GM23338 (cell line): ENCODE measurements around the gene A1BG. TPM values are rescaled to one million over a fixed set of nuclear protein-coding genes. Genes with fewer than 3 reads are reported as not detected.

Experiments used
- ATAC-seq: fragments of 200-7000 bp; cut with Tn5 transposase; 3 replicates; pipeline ENCODE4 v1.9.1; 2020
- DNase-seq: peaks from one replicate; pipeline ENCODE4 v3.0.0-alpha.2; 2015; ENCODE audit warnings: low spot score
- H2AFZ ChIP-seq: fragments of 200-600 bp; sonication (generic); 2 replicates; pipeline ENCODE4 v1.8.0; 2016; ENCODE audit warnings: antibody characterized with exemption, mild to moderate bottlenecking, moderate library complexity
- H3F3A ChIP-seq: fragments of 200-600 bp; sonication (generic); replicated peaks from 2 replicates; pipeline ENCODE4 v1.8.0; 2017; ENCODE audit warnings: antibody characterized with exemption, mixed run types, low read depth
- H3K27ac ChIP-seq: fragments of 200-600 bp; sonication (generic); 2 replicates; pipeline ENCODE4 v1.6.1; 2016; ENCODE audit warnings: low read depth
- H3K27me3 ChIP-seq: fragments of 200-600 bp; sonication (generic); 2 replicates; pipeline ENCODE4 v1.8.0; 2016; ENCODE audit warnings: mild to moderate bottlenecking, mixed run types, moderate library complexity; ENCODE audit not compliant: insufficient read depth
- H3K36me3 ChIP-seq: fragments of 200-600 bp; sonication (generic); 2 replicates; pipeline ENCODE4 v1.8.0; 2016; ENCODE audit warnings: mild to moderate bottlenecking; ENCODE audit not compliant: insufficient read depth
- H3K4me1 ChIP-seq: fragments of 200-600 bp; sonication (generic); 2 replicates; pipeline ENCODE4 v1.8.0; 2016; ENCODE audit warnings: mild to moderate bottlenecking, moderate library complexity; ENCODE audit not compliant: insufficient read depth
- H3K4me2 ChIP-seq: fragments of 200-600 bp; sonication (generic); 2 replicates; pipeline ENCODE4 v1.7.1; 2017; ENCODE audit warnings: mixed run types
- H3K4me3 ChIP-seq: fragments of 200-600 bp; sonication (generic); 2 replicates; pipeline ENCODE4 v1.6.1; 2016; ENCODE audit warnings: mixed run types
- H3K79me2 ChIP-seq: fragments of 200-600 bp; sonication (generic); replicated peaks from 2 replicates; pipeline ENCODE4 v1.8.0; 2017; ENCODE audit warnings: mild to moderate bottlenecking; ENCODE audit not compliant: insufficient read depth
- H3K9me2 ChIP-seq: fragments of 200-600 bp; sonication (generic); 2 replicates; pipeline ENCODE4 v1.8.0; 2017; ENCODE audit not compliant: insufficient read depth
- H4K20me1 ChIP-seq: fragments of 200-600 bp; sonication (generic); replicated peaks from 2 replicates; pipeline ENCODE4 v1.8.0; 2017; ENCODE audit warnings: mild to moderate bottlenecking; ENCODE audit not compliant: insufficient read depth
- H3K27ac Mint-ChIP-seq: 2 replicates; pipeline ENCODE4 v1.8.0; 2020; ENCODE audit warnings: inconsistent platforms, mild to moderate bottlenecking, moderate library complexity, mixed read lengths
- H3K27me3 Mint-ChIP-seq: 3 replicates; pipeline ENCODE4 v1.8.0; 2022; ENCODE audit warnings: low read depth, mild to moderate bottlenecking, moderate library complexity, mixed read lengths, inconsistent platforms; ENCODE audit not compliant: insufficient read depth, poor library complexity
- H3K36me3 Mint-ChIP-seq: 3 replicates; pipeline ENCODE4 v1.8.0; 2021; ENCODE audit warnings: low read depth, mild to moderate bottlenecking, inconsistent platforms, moderate library complexity, mixed read lengths
- H3K4me1 Mint-ChIP-seq: 3 replicates; pipeline ENCODE4 v1.8.0; 2020; ENCODE audit warnings: mild to moderate bottlenecking, inconsistent platforms, mixed read lengths
- H3K4me3 Mint-ChIP-seq: 3 replicates; pipeline ENCODE4 v1.8.0; 2021; ENCODE audit warnings: moderate library complexity, mild to moderate bottlenecking, inconsistent platforms, mixed read lengths
- H3K9me3 Mint-ChIP-seq: 3 replicates; pipeline ENCODE4 v1.8.0; 2020; ENCODE audit warnings: moderate library complexity, mild to moderate bottlenecking, inconsistent platforms, mixed read lengths
- CREB1 ChIP-seq: fragments of 250-450 bp; sonication (Bioruptor Pico); IDR thresholded peaks from 2 replicates; pipeline ENCODE4 v1.5.0; 2020; ENCODE audit warnings: low read depth, mild to moderate bottlenecking, moderate library complexity
- EZH2 ChIP-seq: fragments of 200-600 bp; sonication (generic); IDR thresholded peaks from one replicate; pipeline ENCODE4 v1.8.0; 2017; ENCODE audit warnings: antibody characterized with exemption, mild to moderate bottlenecking, low read depth; ENCODE audit not compliant: unreplicated experiment
- EZH2phosphoT487 ChIP-seq: fragments of 200-600 bp; sonication (generic); IDR thresholded peaks from one replicate; pipeline ENCODE4 v1.8.1; 2018; ENCODE audit warnings: antibody characterized with exemption; ENCODE audit not compliant: unreplicated experiment
- JUNB ChIP-seq: IDR thresholded peaks from one replicate; pipeline ENCODE4 v1.6.1; 2016; ENCODE audit warnings: antibody characterized with exemption; ENCODE audit not compliant: unreplicated experiment
- NANOG ChIP-seq: IDR thresholded peaks from 2 replicates; pipeline ENCODE4 v1.6.1; 2016; ENCODE audit warnings: antibody characterized with exemption, borderline replicate concordance
- POLR2AphosphoS5 ChIP-seq: IDR thresholded peaks from 2 replicates; pipeline ENCODE4 v1.6.1; 2016; ENCODE audit warnings: antibody characterized with exemption, low read depth
- STAT1 ChIP-seq: IDR thresholded peaks from one replicate; pipeline ENCODE4 v1.6.1; 2016; ENCODE audit warnings: antibody characterized with exemption; ENCODE audit not compliant: unreplicated experiment
- ZNF114 ChIP-seq: fragments of 250-450 bp; sonication (Bioruptor Pico); IDR thresholded peaks from 2 replicates; pipeline ENCODE4 v1.5.0; 2020; ENCODE audit warnings: mild to moderate bottlenecking, moderate library complexity
- ZNF331 ChIP-seq: fragments of 250-450 bp; sonication (Bioruptor Pico); IDR thresholded peaks from 2 replicates; pipeline ENCODE4 v1.5.0; 2020; ENCODE audit warnings: low read depth, mild to moderate bottlenecking, moderate library complexity
- polyA plus RNA-seq: library from polyadenylated mRNA; unstranded; fragments of >200 nt; fragmentation: Nextera tagmentation; extraction: Ambion mirVana; gene quantifications from 2 replicates; pipeline ENCODE4 v1.2.1, GENCODE V29; 2016
- total RNA-seq: library from RNA; depleted of rRNA; stranded (reverse); fragments of >200 nt; shearing (Covaris generic); gene quantifications from 2 replicates; pipeline ENCODE4 v1.2.3, GENCODE V29; 2014
- TF ChIP-seq, protein P1 (sequence below): fragments of 250-450 bp; sonication (Bioruptor Pico); IDR thresholded peaks from 2 replicates; pipeline ENCODE4 v1.5.0; 2020; ENCODE audit warnings: mild to moderate bottlenecking, moderate library complexity
- TF ChIP-seq, protein P2 (sequence below): IDR thresholded peaks from one replicate; pipeline ENCODE4 v1.6.1; 2018; ENCODE audit warnings: antibody characterized with exemption; ENCODE audit not compliant: unreplicated experiment
- TF ChIP-seq, protein P3 (sequence below): IDR thresholded peaks from 2 replicates; pipeline ENCODE4 v1.6.1; 2016; ENCODE audit warnings: antibody characterized with exemption
- TF ChIP-seq, protein P4 (sequence below), 2 experiments: fragments of 200-600 bp in 1 of 2; sonication (generic) in 1 of 2; conservative IDR thresholded peaks; 2 replicates each; pipeline versions ENCODE4 v1.5.1 to v1.6.1; 2016 to 2017; ENCODE audit warnings: antibody characterized with exemption in 2 of 2, low read depth in 2 of 2, mild to moderate bottlenecking in 2 of 2, moderate library complexity in 1 of 2

The A1BG gene
- total and polyA plus RNA-seq, 2 experiments from 2014 or later: 17.7 to 43.5 TPM

DNA sequence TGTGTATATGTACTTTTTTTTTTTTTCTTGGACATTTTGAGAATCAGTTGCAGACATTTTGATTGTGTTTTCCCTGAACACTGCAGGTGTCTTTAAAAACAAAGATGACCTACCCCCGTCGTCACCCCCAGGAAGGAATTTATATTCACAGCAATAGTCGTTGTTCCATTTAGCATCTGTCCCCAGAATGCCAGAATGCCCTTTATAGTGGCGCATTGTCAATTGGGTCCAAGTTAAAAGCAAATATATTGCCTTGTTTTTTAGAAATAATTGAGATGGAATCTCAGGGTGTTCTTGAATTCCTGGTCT, 40.4 kb upstream of the A1BG start:
- Mint-ChIP-seq H3K4me1 (peaks cover 17% of the 10 kb centered on the region), H3K36me3 (peaks cover 64% of the 10 kb centered on the region), H3K4me3 (peak overlapping the region; percentile 5; the same call in 1 of the 3 replicates), H3K9me3 (no peaks in the 10 kb centered on the region), H3K27ac (no peak overlapping the region), H3K27me3 (peaks cover 23% of the 10 kb centered on the region)
- H3K4me1 ChIP-seq: peaks cover 5% of the 10 kb centered on the region; the same call in 1 of the 2 replicates
- H3K9me2 ChIP-seq: no peaks in the 10 kb centered on the region
- no peak overlapping the region for H2AFZ ChIP-seq
- ATAC-seq (no peak), DNase-seq (no peak)
- peaks cover 43% of the 10 kb centered on the region for H3K36me3 ChIP-seq
- 0 out of 2 replicates have a peak overlapping the region, but pooled peaks have one; percentile 45 for H3K27ac ChIP-seq
- no peak overlapping the region for H3K4me3 ChIP-seq
- no peak overlapping the region for H3K4me2 ChIP-seq
- peaks cover 17% of the 10 kb centered on the region for H3K27me3 ChIP-seq
- peaks cover 32% of the 10 kb centered on the region for H4K20me1 ChIP-seq
- peaks cover 67% of the 10 kb centered on the region for H3F3A ChIP-seq
- no peak for TF ChIP-seq EZH2
- TF ChIP-seq STAT1: no peak
- TF ChIP-seq, protein P1, sequence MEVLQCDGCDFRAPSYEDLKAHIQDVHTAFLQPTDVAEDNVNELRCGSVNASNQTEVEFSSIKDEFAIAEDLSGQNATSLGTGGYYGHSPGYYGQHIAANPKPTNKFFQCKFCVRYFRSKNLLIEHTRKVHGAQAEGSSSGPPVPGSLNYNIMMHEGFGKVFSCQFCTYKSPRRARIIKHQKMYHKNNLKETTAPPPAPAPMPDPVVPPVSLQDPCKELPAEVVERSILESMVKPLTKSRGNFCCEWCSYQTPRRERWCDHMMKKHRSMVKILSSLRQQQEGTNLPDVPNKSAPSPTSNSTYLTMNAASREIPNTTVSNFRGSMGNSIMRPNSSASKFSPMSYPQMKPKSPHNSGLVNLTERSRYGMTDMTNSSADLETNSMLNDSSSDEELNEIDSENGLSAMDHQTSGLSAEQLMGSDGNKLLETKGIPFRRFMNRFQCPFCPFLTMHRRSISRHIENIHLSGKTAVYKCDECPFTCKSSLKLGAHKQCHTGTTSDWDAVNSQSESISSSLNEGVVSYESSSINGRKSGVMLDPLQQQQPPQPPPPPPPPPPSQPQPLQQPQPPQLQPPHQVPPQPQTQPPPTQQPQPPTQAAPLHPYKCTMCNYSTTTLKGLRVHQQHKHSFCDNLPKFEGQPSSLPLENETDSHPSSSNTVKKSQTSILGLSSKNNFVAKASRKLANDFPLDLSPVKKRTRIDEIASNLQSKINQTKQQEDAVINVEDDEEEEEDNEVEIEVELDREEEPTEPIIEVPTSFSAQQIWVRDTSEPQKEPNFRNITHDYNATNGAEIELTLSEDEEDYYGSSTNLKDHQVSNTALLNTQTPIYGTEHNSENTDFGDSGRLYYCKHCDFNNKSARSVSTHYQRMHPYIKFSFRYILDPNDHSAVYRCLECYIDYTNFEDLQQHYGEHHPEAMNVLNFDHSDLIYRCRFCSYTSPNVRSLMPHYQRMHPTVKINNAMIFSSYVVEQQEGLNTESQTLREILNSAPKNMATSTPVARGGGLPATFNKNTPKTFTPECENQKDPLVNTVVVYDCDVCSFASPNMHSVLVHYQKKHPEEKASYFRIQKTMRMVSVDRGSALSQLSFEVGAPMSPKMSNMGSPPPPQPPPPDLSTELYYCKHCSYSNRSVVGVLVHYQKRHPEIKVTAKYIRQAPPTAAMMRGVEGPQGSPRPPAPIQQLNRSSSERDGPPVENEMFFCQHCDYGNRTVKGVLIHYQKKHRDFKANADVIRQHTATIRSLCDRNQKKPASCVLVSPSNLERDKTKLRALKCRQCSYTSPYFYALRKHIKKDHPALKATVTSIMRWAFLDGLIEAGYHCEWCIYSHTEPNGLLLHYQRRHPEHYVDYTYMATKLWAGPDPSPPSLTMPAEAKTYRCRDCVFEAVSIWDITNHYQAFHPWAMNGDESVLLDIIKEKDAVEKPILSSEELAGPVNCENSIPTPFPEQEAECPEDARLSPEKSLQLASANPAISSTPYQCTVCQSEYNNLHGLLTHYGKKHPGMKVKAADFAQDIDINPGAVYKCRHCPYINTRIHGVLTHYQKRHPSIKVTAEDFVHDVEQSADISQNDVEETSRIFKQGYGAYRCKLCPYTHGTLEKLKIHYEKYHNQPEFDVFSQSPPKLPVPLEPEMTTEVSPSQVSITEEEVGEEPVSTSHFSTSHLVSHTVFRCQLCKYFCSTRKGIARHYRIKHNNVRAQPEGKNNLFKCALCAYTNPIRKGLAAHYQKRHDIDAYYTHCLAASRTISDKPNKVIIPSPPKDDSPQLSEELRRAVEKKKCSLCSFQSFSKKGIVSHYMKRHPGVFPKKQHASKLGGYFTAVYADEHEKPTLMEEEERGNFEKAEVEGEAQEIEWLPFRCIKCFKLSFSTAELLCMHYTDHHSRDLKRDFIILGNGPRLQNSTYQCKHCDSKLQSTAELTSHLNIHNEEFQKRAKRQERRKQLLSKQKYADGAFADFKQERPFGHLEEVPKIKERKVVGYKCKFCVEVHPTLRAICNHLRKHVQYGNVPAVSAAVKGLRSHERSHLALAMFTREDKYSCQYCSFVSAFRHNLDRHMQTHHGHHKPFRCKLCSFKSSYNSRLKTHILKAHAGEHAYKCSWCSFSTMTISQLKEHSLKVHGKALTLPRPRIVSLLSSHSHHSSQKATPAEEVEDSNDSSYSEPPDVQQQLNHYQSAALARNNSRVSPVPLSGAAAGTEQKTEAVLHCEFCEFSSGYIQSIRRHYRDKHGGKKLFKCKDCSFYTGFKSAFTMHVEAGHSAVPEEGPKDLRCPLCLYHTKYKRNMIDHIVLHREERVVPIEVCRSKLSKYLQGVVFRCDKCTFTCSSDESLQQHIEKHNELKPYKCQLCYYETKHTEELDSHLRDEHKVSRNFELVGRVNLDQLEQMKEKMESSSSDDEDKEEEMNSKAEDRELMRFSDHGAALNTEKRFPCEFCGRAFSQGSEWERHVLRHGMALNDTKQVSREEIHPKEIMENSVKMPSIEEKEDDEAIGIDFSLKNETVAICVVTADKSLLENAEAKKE (CRISPR knock-in tag): no peak
- no peak for TF ChIP-seq JUNB
- no peak for TF ChIP-seq CREB1 (CRISPR knock-in tag)
- TF ChIP-seq EZH2phosphoT487: no peak
- TF ChIP-seq NANOG: no peak
- TF ChIP-seq, protein P2, sequence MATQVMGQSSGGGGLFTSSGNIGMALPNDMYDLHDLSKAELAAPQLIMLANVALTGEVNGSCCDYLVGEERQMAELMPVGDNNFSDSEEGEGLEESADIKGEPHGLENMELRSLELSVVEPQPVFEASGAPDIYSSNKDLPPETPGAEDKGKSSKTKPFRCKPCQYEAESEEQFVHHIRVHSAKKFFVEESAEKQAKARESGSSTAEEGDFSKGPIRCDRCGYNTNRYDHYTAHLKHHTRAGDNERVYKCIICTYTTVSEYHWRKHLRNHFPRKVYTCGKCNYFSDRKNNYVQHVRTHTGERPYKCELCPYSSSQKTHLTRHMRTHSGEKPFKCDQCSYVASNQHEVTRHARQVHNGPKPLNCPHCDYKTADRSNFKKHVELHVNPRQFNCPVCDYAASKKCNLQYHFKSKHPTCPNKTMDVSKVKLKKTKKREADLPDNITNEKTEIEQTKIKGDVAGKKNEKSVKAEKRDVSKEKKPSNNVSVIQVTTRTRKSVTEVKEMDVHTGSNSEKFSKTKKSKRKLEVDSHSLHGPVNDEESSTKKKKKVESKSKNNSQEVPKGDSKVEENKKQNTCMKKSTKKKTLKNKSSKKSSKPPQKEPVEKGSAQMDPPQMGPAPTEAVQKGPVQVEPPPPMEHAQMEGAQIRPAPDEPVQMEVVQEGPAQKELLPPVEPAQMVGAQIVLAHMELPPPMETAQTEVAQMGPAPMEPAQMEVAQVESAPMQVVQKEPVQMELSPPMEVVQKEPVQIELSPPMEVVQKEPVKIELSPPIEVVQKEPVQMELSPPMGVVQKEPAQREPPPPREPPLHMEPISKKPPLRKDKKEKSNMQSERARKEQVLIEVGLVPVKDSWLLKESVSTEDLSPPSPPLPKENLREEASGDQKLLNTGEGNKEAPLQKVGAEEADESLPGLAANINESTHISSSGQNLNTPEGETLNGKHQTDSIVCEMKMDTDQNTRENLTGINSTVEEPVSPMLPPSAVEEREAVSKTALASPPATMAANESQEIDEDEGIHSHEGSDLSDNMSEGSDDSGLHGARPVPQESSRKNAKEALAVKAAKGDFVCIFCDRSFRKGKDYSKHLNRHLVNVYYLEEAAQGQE: no peak
- TF ChIP-seq, protein P3, sequence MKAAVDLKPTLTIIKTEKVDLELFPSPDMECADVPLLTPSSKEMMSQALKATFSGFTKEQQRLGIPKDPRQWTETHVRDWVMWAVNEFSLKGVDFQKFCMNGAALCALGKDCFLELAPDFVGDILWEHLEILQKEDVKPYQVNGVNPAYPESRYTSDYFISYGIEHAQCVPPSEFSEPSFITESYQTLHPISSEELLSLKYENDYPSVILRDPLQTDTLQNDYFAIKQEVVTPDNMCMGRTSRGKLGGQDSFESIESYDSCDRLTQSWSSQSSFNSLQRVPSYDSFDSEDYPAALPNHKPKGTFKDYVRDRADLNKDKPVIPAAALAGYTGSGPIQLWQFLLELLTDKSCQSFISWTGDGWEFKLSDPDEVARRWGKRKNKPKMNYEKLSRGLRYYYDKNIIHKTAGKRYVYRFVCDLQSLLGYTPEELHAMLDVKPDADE: no peak
- no peak for TF ChIP-seq ZNF114 (CRISPR knock-in tag)
- no peak for TF ChIP-seq POLR2AphosphoS5
- no peak for TF ChIP-seq ZNF331 (CRISPR knock-in tag)
- TF ChIP-seq, protein P4, sequence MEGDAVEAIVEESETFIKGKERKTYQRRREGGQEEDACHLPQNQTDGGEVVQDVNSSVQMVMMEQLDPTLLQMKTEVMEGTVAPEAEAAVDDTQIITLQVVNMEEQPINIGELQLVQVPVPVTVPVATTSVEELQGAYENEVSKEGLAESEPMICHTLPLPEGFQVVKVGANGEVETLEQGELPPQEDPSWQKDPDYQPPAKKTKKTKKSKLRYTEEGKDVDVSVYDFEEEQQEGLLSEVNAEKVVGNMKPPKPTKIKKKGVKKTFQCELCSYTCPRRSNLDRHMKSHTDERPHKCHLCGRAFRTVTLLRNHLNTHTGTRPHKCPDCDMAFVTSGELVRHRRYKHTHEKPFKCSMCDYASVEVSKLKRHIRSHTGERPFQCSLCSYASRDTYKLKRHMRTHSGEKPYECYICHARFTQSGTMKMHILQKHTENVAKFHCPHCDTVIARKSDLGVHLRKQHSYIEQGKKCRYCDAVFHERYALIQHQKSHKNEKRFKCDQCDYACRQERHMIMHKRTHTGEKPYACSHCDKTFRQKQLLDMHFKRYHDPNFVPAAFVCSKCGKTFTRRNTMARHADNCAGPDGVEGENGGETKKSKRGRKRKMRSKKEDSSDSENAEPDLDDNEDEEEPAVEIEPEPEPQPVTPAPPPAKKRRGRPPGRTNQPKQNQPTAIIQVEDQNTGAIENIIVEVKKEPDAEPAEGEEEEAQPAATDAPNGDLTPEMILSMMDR (conservative IDR thresholded peaks at IDR 0.05; ENCODE audit: low read depth in 2 of 2): no peak
- peaks cover 33% of the 10 kb centered on the region for H3K79me2 ChIP-seq
